ENCODE measurements around the gene PDE8A.
"Not testable (repeated sequence)": the region's sequence is repeated elsewhere in the genome, so short reads cannot be mapped to it uniquely, and the experiment has no call there.

Gene PDE8A

DNA sequence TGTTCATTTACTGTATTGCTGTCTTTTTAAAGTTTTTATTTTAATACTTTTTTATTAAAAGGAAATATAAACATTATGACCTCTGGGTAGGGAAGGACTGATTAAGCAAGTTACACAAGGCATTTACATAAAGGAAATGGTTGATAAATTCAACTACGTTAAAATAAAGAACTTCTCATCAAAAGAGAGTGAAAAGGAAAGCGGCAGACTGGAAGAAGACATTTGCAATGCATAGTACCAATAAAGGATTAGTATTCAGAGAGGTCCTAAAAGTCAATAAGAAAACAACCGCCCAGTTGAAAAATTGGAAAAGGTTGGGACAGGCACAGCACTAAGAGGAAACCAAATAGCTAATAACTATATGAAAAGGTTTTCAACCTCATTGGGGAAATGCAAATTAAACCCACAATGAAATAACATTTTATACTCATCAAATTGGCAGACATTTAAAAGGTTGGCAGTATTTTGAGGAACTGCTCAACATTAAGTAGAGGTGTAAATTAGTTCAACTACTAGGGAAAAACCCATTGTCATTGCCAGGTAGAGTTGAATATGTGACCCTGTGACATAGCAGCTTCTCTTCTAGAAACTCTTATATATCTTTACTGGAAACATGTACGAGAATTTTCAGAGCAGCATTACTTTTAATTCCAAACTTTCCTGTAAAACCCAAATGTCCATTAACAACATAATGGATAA lies 9.5 kb downstream of the PDE8A start:
- no peak for DNase-seq

DNA sequence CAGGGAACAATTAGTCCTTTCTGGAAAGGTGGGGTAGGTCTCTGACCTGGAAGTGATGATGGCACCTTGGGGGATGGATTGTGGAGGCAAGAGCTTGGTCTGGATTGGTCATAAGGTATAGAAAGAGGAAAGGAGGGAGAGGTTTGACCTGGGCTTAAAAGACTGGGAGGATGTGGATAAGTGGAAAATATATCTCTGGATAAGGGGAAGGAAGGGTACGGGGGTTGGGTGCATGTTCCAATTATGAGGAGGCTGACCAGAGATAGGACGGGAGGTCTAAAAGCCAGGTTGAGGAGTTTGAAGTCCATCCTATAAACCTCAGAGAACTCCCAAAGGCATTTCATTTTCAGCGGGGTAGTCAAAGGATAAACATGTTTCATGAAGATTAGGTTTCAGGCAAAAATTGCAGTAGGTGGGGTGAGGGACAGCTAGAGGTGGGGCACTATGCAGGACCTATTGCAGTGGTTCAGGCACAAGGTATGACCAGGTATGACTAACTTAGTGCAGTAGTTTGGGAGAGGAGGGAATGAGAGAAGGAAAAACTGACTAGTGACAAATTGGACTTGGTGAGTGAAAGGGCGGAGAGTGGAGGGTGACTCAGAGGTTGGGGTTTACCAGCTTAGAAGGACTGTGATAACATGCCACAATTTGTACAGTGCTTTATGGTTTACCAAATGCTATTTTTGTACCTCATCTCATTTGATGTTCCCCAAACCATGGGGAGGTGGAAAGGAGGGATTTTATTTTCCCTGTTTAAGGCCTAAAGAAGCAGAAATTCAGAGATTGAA lies 10.7 kb downstream of the PDE8A start:
- DNase-seq, result no peak

DNA sequence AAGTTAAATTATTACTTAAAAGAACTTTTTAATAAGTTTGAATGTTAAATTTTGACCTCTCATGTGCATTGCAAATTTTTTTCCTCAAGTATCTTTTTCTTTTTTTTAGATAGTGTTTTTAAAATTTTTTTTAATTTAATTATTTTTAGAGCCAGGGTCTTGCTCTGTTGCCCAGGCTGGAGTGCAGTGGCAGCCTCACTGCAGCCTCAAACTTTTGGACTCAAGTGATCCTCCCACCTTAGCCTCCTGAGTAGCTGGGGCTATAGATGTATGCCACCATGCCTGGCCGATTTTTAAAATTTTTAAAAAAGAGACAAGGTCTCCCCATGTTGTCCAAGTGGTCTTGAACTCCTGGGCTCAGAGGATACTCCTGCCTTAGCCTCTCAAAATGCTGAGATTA lies 14.4 kb downstream of the PDE8A start:
- DNase-seq, result no peak

DNA sequence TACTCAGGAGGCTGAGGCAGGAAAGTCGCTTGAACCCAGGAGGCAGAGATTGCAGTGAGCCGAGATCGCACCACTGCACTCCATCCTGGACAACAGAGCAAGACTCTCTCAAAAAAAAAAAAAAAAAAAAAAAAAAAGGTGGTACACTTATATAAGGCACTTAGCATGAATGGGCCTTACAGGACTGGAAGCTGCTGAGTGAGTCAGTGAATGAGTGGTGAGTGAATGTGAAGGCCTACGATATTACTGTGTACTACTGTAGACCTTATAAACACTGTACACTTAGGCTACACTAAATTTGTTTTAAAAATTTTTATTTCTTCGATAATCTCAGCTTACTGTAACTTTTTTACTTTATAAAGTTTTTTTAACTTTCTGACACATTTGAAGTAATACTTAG lies 15.1 kb downstream of the PDE8A start:
- not testable (repeated sequence) for DNase-seq

- DNase-seq, result not testable (repeated sequence)
These were observed 15.6 kb downstream of the PDE8A start for GRCh38 chr15:84997214-84997613.

DNA sequence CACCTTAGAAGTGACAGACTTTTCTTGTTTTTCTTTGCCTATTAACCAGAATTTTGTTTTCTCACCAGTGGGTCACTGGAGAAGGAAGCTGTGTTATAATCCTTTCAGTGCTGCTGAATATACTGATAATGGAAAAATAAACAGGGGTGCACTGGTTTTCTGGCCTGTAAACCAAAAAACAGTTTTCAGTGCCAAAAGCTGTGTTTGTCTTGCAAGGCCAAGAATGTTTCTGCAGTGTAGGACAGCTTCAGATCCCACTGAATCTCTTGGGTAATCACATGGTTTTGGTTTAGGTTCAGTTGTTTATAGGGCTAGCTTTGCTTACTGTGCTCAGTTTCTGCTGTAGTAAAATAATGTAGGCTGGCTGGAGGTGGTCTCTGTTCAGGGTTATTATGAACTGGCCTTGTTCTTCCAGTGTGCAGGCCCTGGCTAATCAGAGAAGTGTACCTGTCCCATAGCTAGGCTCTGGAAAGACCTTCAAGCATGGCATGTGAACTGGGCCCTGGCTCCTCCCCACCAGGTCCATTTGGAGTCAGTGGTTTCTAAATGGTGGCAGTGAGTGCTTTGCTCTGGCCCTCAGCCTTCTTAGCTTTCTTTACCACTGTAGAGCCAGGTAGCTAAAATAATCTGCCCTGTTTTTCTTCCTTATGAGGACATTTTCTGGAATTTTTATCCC lies 18.7 kb downstream of the PDE8A start:
- no peak for DNase-seq

DNA sequence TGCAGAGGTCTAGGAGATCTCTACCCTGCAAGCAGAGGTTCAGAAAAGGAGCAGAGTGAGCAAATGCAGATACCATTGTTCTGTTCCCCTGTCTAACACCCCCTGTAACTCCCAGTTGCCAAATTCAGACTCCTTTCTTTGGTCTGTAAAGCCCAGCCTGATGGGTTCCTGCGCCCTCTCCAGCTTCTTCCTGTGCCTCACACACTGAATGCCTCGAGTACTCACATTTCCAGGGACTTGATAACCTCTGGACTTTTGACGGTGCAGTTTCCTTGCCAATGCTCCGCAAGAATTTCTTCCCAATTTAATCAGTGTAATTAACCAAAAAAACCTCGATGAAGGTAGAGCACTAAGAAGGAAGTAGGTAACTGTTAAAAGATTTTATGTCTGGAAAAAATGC lies 19.3 kb downstream of the PDE8A start:
- DNase-seq, result no peak

GRCh38 chr15:85002517-85002916 lies 20.9 kb downstream of the PDE8A start:
- no peak for DNase-seq

DNA sequence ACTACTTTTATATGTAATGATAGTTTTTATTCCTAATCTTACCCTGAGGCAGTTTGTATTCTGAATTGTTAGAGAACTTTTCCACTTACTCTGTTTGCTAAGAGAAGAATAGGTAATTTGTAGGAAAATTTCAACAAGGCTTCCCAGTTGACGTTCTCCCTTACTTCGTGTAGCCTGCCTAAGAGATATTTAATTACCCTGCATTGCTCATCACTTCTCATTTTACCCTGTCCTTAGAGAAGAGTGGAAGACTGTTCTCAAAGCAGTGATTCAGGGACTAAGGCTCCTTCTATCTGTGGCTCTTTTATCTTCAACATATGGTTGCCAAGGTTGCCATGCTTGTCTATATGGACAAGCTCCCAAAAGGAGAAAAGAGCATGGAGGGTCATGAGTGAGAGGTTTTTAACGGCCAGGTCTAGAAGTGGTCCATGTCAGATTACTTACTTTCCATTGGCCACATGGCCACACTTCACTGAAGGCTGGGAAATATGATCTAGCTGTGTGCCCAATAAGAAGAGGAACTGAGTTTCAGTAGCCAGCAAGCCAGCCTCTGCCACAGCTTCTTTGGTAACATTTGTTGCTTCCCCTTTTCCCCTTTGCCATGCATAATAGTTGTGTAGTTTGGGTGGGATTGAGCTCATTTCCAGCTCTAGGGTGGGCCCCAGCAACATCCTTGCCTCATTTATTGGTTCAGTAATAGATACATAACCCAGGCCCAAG lies 22.1 kb downstream of the PDE8A start:
- DNase-seq, result no peak

DNA sequence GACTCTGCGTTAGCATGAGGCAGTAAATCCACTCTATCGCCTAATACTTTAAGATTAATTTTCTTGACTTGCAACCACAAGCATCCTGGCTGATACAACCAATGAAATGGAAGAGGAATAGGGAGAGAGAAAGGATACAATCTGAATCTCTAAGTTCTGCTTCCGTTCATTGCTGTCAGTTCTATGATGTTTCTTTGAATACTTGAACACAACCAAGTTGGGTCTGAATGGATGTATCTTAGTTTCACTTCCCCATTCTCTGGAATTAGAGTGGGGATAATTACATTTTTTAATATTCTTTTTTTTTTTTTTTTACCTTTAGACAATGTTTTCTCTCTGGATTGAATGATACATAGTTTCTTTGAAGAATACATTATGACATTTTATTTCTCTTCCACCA lies 22.9 kb downstream of the PDE8A start:
- DNase-seq, result no peak

- no peak for DNase-seq
These were observed 23.7 kb downstream of the PDE8A start for GRCh38 chr15:85005319-85005718.

- DNase-seq, result no peak
These were observed 24.1 kb downstream of the PDE8A start for GRCh38 chr15:85005746-85006145.

DNA sequence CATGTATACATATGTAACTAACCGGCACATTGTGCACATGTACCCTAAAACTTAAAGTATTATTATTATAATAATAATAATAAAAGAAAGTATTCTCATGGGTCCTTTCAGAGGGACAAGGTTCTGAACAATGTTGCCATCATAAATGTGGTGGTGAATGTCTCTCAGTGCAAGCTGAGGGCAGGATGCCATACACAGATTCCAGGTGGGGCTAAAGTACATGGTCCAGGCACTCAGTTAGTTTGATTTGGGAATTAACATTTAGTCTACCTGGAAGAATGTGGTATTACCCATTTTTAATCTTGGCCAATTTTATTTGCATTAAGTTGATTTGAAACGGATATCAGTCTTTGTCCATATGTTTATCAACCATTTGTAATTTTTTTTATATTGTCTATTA lies 24.5 kb downstream of the PDE8A start:
- DNase-seq, result no peak

- DNase-seq, result no peak
These were observed 25.0 kb downstream of the PDE8A start for GRCh38 chr15:85006655-85007054.

- DNase-seq, result no peak
These were observed 25.5 kb downstream of the PDE8A start for GRCh38 chr15:85007137-85007536.

DNA sequence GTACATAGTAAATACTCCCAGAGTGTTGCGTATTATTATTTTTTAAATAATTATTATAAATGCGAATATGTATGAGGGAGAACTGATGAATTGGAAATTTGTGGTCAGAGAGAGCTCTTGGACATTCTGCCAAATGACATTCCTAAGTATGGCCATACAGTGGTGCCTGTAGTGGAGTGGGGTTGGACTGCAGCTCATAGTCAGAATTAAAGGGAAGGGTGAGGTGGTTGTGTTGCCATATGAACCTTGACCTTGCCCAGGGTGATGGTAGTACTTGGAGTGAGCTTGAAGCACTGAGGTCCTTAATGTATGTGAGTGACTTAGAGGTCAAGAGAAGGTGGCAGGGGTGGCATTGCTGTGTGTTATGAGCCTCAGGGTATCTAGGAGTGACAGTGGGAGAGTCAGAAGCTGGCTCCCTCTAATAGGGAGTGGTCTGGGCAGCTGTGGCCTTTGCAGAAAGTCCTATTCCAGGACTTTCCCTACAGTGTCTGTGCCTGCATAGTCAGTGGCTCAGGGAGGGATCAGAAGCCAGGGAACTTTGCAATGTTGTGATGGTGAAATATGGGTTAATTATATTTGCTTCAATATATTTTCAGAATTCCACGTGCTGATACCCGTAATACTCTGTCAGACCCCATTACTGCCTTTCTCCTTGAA lies 26.2 kb downstream of the PDE8A start:
- DNase-seq, result no peak

GRCh38 chr15:85008474-85009260 lies 27.0 kb downstream of the PDE8A start:
- no peak for DNase-seq

- DNase-seq, result no peak
These were observed 27.8 kb downstream of the PDE8A start for GRCh38 chr15:85009435-85009834.

- no peak for DNase-seq
These were observed 28.4 kb downstream of the PDE8A start for GRCh38 chr15:85010071-85010385.

GRCh38 chr15:85010386-85011159 lies 28.9 kb downstream of the PDE8A start:
- peak; percentile 13 for DNase-seq

GRCh38 chr15:85011160-85011571 lies 29.5 kb downstream of the PDE8A start:
- no peak for DNase-seq

Measured in NCI-H1436 treated with DMSO at 0.1 percent for 48 hours (cell line).